Peyer's patch (tissue), 4 donors: ENCODE results near the gene SLPI.

ENCODE experiments used
- CTCF ChIP-seq, 6 experiments: fragments of 450-650 bp in 4 of 6; fragments of 200-600 bp in 2 of 6; sonication (generic) in 1 of 6; IDR thresholded peaks; one replicate each; pipeline ENCODE4 v1.5.1; 2017 to 2019; ENCODE audit warnings: antibody characterized with exemption in 6 of 6, mild to moderate bottlenecking in 3 of 6, moderate library complexity in 1 of 6
- POLR2A ChIP-seq, 2 donors: fragments of 450-650 bp; IDR thresholded peaks; one replicate each; pipeline ENCODE4 v1.5.1; 2017; ENCODE audit warnings: antibody characterized with exemption in 2 of 2, mild to moderate bottlenecking in 2 of 2, moderate library complexity in 2 of 2

DNA sequence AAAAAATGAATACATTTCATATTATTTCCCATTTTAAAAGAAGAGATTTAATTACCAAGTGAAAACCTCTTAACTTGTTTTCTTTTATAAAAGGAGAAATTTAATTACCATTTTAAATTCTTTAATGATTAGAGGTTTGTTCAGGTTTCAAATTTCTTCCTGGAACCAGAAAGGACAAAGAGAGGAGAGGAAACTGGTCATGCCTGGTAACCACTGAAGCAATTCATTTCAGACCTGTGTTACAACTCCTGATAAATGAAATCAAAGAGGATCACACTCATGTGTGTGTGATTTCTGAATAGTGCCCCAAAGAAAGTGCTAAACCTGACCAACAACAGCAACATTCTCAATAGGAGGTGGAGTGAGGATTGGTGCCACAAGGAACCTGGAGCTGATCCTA, 12.6 kb upstream of the SLPI start:
- TF ChIP-seq CTCF (IDR thresholded peaks at IDR 0.05) (no peak), POLR2A (IDR thresholded peaks at IDR 0.05) (no peak)
